Embryonic facial prominence (tissue), 1 donor: ENCODE results near the gene C1orf94.

Experiments
- DNase-seq: peaks from one replicate; pipeline ENCODE4 v3.0.0-alpha.2; 2016; ENCODE audit errors: extremely low spot score

C1orf94 gene

DNA sequence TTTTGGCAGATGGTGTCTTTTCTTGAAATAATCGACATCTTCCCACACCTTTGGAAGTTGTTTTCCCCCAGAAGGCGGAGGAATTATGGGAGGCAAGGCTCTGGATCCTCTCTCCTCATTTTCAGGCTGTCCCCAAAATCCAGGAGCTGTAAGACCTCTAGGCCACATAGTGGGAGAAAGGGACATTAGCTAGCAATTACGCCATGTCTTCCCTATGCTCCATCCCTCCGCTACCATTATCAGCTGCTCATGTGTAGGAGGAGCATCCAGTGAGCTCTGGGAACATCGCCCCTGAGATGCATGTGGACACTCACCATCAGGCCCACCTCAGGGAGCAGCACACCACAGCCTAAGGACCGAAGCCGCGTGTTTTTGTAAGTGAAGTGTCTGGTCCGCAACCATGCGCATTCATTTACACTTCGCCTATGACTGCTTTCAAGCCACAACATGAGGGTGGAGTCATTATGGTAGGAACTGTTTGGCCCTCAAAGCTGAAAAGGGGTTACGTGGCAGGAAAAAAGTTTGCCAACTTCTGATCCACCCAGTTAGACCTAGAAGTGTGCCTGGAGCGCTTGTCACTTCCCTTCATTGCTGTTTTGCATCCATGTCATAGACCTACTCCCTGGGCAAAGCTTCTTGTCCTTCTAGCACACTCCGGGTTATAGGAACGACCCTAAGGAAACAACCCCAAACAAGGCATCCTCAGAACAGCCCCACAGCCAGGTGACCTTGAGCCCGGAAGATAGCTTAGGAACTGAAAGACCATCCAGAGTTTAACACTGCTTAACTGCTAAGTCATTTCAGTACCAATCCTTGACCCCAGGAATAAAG is 85.5 kb downstream of the C1orf94 start:
- no peak for DNase-seq

DNA sequence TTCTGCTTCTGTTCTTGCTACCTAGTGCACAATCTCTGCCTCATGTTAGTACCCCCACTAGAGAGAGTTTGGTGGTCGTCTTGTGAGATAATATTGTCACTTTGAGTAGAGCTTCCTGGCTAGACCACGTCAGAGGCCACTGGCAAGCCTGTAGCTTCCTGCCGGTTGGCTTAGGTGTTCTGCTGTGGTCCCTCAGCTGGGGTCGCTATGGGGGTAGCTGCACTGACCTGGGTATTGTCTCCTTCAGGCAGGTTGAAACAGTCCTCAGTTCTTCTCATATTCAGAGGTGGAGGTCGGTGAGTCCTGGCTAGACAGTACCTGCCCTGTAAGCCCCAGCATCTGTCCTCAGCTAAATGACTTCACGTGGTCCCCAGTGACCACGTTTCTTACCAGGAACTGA is 86.2 kb downstream of the C1orf94 start:
- no peak for DNase-seq

DNA sequence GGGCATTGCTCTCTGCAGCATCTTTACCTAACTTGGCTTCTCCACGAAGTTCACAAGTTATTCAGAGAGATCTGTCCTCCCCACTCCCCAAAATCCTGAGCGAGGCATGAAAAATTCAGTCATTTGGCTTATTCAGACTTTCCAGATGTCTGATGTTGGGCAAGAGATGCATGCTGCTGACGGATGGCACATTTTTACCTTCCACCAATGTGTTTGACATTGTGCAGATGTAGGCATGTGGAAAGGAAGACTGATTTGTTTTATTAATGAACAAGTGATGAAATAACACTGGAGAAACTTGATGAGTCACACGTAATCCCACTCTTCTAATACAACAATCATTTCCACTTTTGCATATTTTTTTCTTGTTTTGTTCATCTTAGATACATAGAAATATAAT is 86.7 kb downstream of the C1orf94 start:
- no peak for DNase-seq

DNA sequence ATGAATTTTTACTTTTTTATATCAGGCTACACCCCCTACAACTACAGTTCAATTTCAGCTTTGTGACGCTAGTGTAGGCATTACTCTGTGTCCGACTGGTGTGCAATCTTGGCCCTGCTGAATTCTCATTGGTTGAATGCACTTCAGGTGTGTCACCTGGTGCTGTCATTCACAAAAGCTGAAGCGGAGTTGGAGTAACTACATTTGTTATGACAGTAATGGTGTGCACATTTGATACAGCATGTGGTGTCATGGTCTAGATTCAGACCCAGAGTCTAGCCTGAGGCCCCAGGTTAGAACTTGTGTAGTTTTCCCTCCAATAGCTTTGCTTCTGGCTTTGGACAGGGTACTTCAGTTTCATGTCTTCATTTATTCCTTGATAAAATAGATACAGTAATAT is 88.7 kb downstream of the C1orf94 start:
- DNase-seq, result no peak

DNA sequence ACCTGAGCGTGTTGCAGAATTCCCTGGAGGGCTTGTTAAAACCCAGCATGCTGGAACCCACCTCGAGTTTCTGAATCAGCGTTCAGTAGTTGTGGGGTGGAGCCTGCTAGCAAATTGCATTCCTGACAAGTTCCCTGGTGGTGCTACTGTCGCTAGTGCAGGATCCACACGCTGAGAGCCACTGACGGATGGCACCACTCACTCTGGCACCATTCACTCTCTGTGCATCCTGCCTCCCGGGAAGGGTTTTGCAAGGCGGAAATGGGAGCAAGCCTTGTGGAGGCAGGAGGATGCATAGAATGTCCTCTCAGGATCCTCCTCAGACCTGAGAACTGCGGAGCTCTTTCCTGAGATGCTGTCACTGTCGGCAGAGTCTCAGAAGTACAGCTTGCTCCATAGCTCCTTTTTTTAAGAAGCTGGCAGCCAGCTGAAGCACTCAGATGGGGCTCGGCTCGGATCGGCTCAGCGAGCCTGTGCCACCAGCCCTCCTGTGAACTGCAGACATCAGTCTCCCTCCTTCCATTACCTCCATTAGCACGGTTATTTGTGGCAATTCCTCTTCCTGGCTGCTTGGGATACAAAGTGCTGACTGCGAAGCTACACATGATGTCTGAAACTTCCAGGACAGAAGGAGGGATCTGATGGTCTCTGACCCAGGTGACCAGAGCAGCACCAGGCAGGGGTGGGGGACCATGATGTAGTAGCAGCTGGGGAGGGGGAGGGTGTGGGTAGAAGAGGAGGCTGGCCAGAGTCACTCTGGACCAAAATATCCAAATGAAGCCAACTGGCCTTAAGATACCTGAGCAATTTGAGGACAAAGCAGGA is 89.6 kb downstream of the C1orf94 start:
- no peak for DNase-seq

DNA sequence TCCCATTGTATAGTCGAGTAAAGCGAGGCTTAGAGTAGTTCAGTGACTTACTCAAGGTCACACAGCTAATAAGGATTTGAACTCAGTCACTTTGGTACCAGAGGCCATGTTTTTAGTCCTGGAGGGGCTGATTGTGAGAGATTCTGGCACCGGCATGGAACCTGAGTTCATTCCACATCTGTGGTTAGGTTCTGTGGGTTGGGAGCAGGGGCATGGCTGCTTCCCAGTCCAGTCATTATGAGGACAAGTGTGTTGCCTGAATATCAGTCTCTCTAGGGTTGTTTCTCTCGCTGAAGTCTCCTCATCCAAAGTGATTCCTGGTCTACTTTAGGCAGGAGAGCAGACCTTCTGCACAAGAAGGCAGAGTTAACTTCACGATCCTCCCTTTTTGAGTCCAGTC is 90.6 kb downstream of the C1orf94 start:
- DNase-seq, result no peak

DNA sequence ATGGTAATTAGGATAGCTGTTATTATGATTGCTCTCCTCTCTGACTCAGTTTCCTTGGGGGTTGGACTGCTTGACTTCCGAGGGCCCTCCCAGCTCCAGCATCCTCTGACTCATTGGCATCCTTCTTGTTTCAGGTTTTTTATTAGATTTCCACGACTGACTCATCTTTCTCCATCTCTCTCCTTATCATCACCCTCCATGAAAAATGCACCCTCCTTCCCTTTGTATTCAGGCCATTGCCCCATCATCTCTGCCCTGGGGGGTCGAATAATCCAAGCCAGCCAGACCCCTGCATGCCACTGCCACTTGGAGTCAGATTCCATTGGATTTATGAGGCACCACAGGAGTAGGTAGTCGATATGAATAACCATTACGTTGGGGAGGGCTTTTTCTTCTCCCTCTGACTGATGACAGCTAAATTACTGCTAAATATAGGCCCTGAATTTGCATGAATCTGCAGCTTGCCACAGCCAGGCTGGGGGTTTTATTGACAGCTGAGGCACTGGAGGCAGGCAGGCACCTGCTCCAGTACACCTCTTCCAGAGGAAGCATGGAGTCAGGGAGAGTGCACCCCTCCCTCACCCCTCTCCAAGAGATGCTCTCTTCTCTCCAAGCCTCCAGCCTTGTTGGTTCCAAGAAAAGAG is 91.7 kb downstream of the C1orf94 start:
- DNase-seq, result no peak
